ENCODE data around the gene BHLHA9.

BHLHA9 gene

GRCh38 chr17:1251866-1252608 is 18.2 kb upstream of the BHLHA9 start:
- H3K4me3 ChIP-seq (replicated peaks; ENCODE audit: low read depth, low read length): no peak overlapping the region
- no peak for TF ChIP-seq CTCF (IDR thresholded peaks at IDR 0.05; ENCODE audit: low read length, missing control alignments)
- DNase-seq (ENCODE audit: low read depth): peak; percentile 43

GRCh38 chr17:1255041-1255440 is 15.2 kb upstream of the BHLHA9 start:
- TF ChIP-seq CTCF (IDR thresholded peaks at IDR 0.05; ENCODE audit: low read length, missing control alignments): no peak
- DNase-seq (ENCODE audit: low read depth): no peak
- no peak overlapping the region for H3K4me3 ChIP-seq (replicated peaks; ENCODE audit: low read depth, low read length)

GRCh38 chr17:1256699-1257098 is 13.5 kb upstream of the BHLHA9 start:
- no peak overlapping the region for H3K4me3 ChIP-seq (replicated peaks; ENCODE audit: low read depth, low read length)
- no peak for DNase-seq (ENCODE audit: low read depth)
- no peak for TF ChIP-seq CTCF (IDR thresholded peaks at IDR 0.05; ENCODE audit: low read length, missing control alignments)

GRCh38 chr17:1260086-1260769 is 10.0 kb upstream of the BHLHA9 start:
- H3K4me3 ChIP-seq (replicated peaks; ENCODE audit: low read depth, low read length): peak overlapping the region; percentile 58
- TF ChIP-seq CTCF (IDR thresholded peaks at IDR 0.05; ENCODE audit: low read length, missing control alignments): no peak
- DNase-seq (ENCODE audit: low read depth): no peak

- TF ChIP-seq CTCF (IDR thresholded peaks at IDR 0.05; ENCODE audit: low read length, missing control alignments): no peak
- no peak for DNase-seq (ENCODE audit: low read depth)
- H3K4me3 ChIP-seq (replicated peaks; ENCODE audit: low read depth, low read length): no peak overlapping the region
These were observed 9.5 kb upstream of the BHLHA9 start for GRCh38 chr17:1260770-1261161.

- no peak overlapping the region for H3K4me3 ChIP-seq (replicated peaks; ENCODE audit: low read depth, low read length)
- DNase-seq (ENCODE audit: low read depth): no peak
- no peak for TF ChIP-seq CTCF (IDR thresholded peaks at IDR 0.05; ENCODE audit: low read length, missing control alignments)
These were observed 6.0 kb upstream of the BHLHA9 start for GRCh38 chr17:1264196-1264595.

Measured in fibroblast of pulmonary artery (primary cell).